Measurements from ENCODE around the gene PC.

PC gene

GRCh38 chr11:66858939-66859685, 99.1 kb downstream of the PC start:
- Histone ChIP-seq H3K27ac (ENCODE audit: poor library complexity, severe bottlenecking) (no peak overlapping the region), H3K4me3 (ENCODE audit: severe bottlenecking) (no peak overlapping the region), H3K36me3 (ENCODE audit: low read depth) (peaks cover 30% of the 10 kb centered on the region), H3K9me3 (ENCODE audit: severe bottlenecking) (no peaks in the 10 kb centered on the region), H3K27me3 (ENCODE audit: insufficient read depth, poor library complexity, severe bottlenecking) (no peaks in the 10 kb centered on the region), H3K4me1 (ENCODE audit: insufficient read depth, poor library complexity, severe bottlenecking) (no peaks in the 10 kb centered on the region)
- TF ChIP-seq CTCF (IDR thresholded peaks at IDR 0.05; ENCODE audit: poor library complexity, severe bottlenecking), result no peak
- ATAC-seq (ENCODE audit: low read depth) (no peak), DNase-seq (ENCODE audit: low spot score) (peak; percentile 74)

GRCh38 chr11:66858186-66858938, 99.8 kb downstream of the PC start:
- no peak overlapping the region for H3K4me3 ChIP-seq (ENCODE audit: severe bottlenecking)
- no peaks in the 10 kb centered on the region for H3K27me3 ChIP-seq (ENCODE audit: insufficient read depth, poor library complexity, severe bottlenecking)
- no peak for TF ChIP-seq CTCF (IDR thresholded peaks at IDR 0.05; ENCODE audit: poor library complexity, severe bottlenecking)
- no peaks in the 10 kb centered on the region for H3K9me3 ChIP-seq (ENCODE audit: severe bottlenecking)
- ATAC-seq (ENCODE audit: low read depth) (no peak), DNase-seq (ENCODE audit: low spot score) (peak; percentile 70)
- peak overlapping the region; percentile 91 for H3K27ac ChIP-seq (ENCODE audit: poor library complexity, severe bottlenecking)
- H3K36me3 ChIP-seq (ENCODE audit: low read depth), result peaks cover 28% of the 10 kb centered on the region
- no peaks in the 10 kb centered on the region for H3K4me1 ChIP-seq (ENCODE audit: insufficient read depth, poor library complexity, severe bottlenecking)

GRCh38 chr11:66857927-66858185, 100.3 kb downstream of the PC start:
- Histone ChIP-seq H3K4me1 (ENCODE audit: insufficient read depth, poor library complexity, severe bottlenecking) (no peaks in the 10 kb centered on the region), H3K27ac (ENCODE audit: poor library complexity, severe bottlenecking) (peak overlapping the region; percentile 91), H3K9me3 (ENCODE audit: severe bottlenecking) (no peaks in the 10 kb centered on the region), H3K36me3 (ENCODE audit: low read depth) (peaks cover 25% of the 10 kb centered on the region), H3K27me3 (ENCODE audit: insufficient read depth, poor library complexity, severe bottlenecking) (no peaks in the 10 kb centered on the region), H3K4me3 (ENCODE audit: severe bottlenecking) (peak overlapping the region; percentile 90)
- DNase-seq (ENCODE audit: low spot score) (peak; percentile 66), ATAC-seq (ENCODE audit: low read depth) (no peak)
- no peak for TF ChIP-seq CTCF (IDR thresholded peaks at IDR 0.05; ENCODE audit: poor library complexity, severe bottlenecking)

- peak overlapping the region; percentile 90 for H3K4me3 ChIP-seq (ENCODE audit: severe bottlenecking)
- no peaks in the 10 kb centered on the region for H3K4me1 ChIP-seq (ENCODE audit: insufficient read depth, poor library complexity, severe bottlenecking)
- peaks cover 21% of the 10 kb centered on the region for H3K36me3 ChIP-seq (ENCODE audit: low read depth)
- no peak for TF ChIP-seq CTCF (IDR thresholded peaks at IDR 0.05; ENCODE audit: poor library complexity, severe bottlenecking)
- no peaks in the 10 kb centered on the region for H3K9me3 ChIP-seq (ENCODE audit: severe bottlenecking)
- H3K27me3 ChIP-seq (ENCODE audit: insufficient read depth, poor library complexity, severe bottlenecking), result no peaks in the 10 kb centered on the region
- DNase-seq (ENCODE audit: low spot score) (no peak), ATAC-seq (ENCODE audit: low read depth) (peak; percentile 3; the same call in 2 of the 3 replicates)
- peak overlapping the region; percentile 91 for H3K27ac ChIP-seq (ENCODE audit: poor library complexity, severe bottlenecking)
These were observed 100.8 kb downstream of the PC start for GRCh38 chr11:66857234-66857926.
